Epithelial cell of esophagus (primary cell): ENCODE measurements around the gene TJP3.

Experiments
- DNase-seq: peaks from one replicate; pipeline ENCODE4 v3.0.0; 2010; ENCODE audit warnings: low read depth
- H3K4me3 ChIP-seq: 2 replicates; pipeline ENCODE4 v1.5.1; 2011; ENCODE audit warnings: mild to moderate bottlenecking, low read length, control low read depth
- CTCF ChIP-seq: IDR thresholded peaks from 2 replicates; pipeline ENCODE4 v1.5.1; 2011; ENCODE audit warnings: low read depth, mild to moderate bottlenecking, low read length, control low read depth, inconsistent platforms; ENCODE audit not compliant: insufficient read depth; ENCODE audit errors: missing control alignments

TJP3 gene

GRCh38 chr19:3682286-3682685 lies 25.9 kb upstream of the TJP3 start:
- no peak for TF ChIP-seq CTCF
- no peak for DNase-seq
- H3K4me3 ChIP-seq: no peak overlapping the region

DNA sequence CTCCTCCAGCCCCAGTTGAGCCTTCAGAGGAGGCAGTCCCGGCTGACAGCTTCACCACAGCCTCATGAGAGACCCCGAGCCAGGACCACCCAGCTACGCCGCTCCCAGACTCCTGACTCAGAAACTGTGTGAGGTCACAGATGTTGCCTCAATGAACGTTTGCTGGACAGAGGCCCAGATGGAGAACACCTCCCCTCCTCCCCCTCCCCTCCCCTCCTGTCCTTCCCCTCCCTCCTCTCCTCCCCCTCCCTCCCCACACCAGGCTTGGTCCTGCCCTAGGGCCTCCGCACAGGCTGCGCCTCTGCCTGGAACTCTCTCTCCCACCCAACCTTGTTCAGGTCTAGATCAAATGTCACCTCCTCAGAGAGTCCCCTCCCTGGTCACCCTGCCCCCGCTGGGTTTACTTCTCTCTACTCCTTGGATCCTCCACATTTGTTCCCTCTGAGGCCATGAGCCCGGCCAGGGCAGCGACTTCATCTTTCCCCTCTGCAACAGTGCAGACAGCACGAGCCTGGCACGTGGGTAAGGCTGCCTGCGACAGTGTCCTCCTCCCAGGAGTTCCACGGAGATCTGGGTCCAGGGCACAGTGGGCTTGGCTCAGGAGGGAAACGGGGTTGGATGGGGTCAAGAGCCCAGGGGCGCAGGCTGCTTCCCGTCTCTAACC lies 25.3 kb upstream of the TJP3 start:
- no peak for TF ChIP-seq CTCF
- no peak for DNase-seq
- no peak overlapping the region for H3K4me3 ChIP-seq

DNA sequence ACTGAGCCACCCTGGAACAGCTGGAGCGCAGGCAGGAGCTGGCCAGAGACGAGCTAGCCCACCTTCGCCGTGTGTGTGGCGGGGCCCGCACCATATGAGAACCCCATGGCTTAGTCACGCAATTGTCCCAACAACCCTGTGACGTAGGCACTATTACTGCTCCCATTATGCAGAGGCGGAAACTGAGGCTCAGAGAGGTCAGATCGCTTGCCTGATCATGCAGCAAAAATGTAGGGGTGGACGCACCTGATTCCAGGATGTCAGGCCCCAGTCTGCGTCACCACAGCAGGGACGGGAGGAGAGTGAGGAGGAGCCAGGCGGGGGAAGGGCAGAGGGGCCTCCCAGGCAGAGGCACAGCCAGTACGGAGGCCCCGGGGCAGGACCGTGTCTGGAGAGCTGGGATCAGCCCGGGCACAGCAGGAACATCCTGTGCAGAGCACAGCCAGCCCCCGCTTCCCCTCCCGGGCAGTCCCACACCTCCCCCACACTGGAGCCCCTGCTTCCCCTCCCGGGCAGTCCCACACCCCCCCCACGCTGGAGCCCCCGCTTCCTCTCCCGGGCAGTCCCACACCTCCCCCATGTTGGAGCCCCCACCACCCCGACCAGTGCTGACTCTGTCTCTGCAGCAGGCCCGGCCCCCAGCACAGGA lies 24.7 kb upstream of the TJP3 start:
- no peak overlapping the region for H3K4me3 ChIP-seq
- TF ChIP-seq CTCF: no peak
- DNase-seq: no peak

DNA sequence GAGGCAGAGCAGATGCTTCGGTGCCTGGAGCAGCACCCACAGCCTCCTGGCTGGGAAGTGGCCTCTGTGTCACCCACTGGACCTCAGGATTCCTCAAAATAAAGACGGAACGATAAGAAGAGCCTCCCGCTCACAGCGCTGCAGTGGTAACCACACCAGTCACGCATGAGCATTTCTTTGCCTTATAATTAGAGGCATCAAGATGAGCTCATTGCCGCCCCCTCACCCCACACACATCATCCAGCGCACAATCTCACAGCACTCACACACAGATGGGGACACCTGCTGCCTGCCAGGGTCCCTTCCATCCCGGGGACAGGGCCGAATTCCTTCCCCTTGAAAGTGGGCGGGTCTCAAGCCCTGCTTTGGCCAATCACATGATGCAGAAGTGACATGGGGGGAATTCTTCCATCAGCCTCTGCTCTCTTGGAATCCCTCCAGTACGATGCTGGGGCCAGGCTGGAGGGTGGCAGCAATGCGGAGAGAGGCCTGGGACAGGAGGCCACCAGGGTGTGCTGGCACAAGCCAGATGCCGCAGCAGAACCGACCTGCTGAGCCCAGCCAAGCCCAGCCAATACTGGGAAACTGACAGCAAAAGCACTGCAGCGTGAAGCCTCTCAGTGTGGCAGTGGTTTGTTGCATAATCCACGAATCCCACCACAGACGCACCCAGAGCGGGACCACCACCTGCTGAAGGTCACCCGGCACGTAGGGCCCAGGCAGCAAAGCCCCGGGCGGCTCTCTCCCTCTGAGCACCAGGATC lies 23.9 kb upstream of the TJP3 start:
- no peak for DNase-seq
- no peak overlapping the region for H3K4me3 ChIP-seq
- no peak for TF ChIP-seq CTCF

- DNase-seq: no peak
- TF ChIP-seq CTCF: no peak
- no peak overlapping the region for H3K4me3 ChIP-seq
These were observed 23.3 kb upstream of the TJP3 start for GRCh38 chr19:3684817-3685410.

DNA sequence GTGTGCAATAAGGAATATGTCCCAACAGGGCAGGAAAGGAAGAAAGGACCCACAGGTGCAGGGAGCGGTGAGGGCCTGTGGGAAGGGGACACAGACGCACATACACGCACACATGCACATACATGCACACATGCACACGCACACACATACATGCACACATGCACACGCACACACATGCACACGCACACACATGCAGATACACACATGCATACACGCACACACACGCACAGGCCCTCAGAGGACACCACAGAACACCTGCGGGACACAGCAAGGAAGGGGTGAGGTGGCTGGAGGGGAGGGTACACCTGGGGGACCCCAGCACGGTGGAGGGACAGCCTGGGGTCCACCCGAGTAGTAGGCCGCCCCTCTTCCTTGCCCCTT lies 20.8 kb upstream of the TJP3 start:
- no peak for TF ChIP-seq CTCF
- no peak overlapping the region for H3K4me3 ChIP-seq
- DNase-seq: no peak
